BE2C (cell line): Measurements from ENCODE around the gene SUCO.

Source experiments
- DNase-seq: peaks from one replicate; pipeline ENCODE4 v3.0.0-alpha.2; 2020
- H3K27me3 ChIP-seq: fragments of 250-450 bp; sonication (Bioruptor Pico); 2 replicates; pipeline ENCODE4 v1.5.1; 2020; ENCODE audit warnings: mild to moderate bottlenecking
- H3K36me3 ChIP-seq: fragments of 250-450 bp; sonication (Bioruptor Pico); 2 replicates; pipeline ENCODE4 v1.5.1; 2020; ENCODE audit warnings: mild to moderate bottlenecking
- H3K4me1 ChIP-seq: fragments of 250-450 bp; sonication (Bioruptor Pico); 2 replicates; pipeline ENCODE4 v1.5.1; 2020
- H3K4me3 ChIP-seq: 2 replicates; pipeline ENCODE4 v1.5.1; 2011; ENCODE audit warnings: low read depth, low read length
- H3K9me3 ChIP-seq: fragments of 250-450 bp; sonication (Bioruptor Pico); 2 replicates; pipeline ENCODE4 v1.5.1; 2020
- TF ChIP-seq, protein P1 (sequence below): IDR thresholded peaks from 2 replicates; pipeline ENCODE4 v1.5.1; 2012; ENCODE audit warnings: mild to moderate bottlenecking, low read depth, low read length

Gene SUCO

DNA sequence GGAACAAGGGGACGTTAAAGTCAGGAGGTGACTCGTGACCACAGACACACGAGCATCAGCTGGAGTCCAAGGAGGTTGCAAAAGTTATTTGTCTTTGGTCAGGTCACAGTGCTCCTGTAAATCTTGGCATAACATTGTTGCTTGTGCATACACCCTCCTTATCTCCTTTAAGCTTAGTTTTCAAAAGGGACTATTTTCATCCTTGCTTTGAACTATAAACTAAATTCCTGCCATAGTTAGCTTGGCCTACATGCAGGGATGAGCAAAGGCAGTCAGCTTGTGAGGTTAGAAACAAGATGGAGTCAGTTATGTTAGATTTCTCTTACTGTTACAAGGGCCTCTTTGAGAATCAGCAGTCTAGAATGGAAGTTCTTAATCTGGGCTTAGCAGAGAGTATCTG, 97.9 kb downstream of the SUCO start:
- no peak overlapping the region for H3K4me3 ChIP-seq
- H3K4me1 ChIP-seq: no peaks in the 10 kb centered on the region
- no peaks in the 10 kb centered on the region for H3K9me3 ChIP-seq
- no peaks in the 10 kb centered on the region for H3K27me3 ChIP-seq
- no peaks in the 10 kb centered on the region for H3K36me3 ChIP-seq
- TF ChIP-seq, protein P1, sequence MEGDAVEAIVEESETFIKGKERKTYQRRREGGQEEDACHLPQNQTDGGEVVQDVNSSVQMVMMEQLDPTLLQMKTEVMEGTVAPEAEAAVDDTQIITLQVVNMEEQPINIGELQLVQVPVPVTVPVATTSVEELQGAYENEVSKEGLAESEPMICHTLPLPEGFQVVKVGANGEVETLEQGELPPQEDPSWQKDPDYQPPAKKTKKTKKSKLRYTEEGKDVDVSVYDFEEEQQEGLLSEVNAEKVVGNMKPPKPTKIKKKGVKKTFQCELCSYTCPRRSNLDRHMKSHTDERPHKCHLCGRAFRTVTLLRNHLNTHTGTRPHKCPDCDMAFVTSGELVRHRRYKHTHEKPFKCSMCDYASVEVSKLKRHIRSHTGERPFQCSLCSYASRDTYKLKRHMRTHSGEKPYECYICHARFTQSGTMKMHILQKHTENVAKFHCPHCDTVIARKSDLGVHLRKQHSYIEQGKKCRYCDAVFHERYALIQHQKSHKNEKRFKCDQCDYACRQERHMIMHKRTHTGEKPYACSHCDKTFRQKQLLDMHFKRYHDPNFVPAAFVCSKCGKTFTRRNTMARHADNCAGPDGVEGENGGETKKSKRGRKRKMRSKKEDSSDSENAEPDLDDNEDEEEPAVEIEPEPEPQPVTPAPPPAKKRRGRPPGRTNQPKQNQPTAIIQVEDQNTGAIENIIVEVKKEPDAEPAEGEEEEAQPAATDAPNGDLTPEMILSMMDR: no peak
- no peak for DNase-seq

DNA sequence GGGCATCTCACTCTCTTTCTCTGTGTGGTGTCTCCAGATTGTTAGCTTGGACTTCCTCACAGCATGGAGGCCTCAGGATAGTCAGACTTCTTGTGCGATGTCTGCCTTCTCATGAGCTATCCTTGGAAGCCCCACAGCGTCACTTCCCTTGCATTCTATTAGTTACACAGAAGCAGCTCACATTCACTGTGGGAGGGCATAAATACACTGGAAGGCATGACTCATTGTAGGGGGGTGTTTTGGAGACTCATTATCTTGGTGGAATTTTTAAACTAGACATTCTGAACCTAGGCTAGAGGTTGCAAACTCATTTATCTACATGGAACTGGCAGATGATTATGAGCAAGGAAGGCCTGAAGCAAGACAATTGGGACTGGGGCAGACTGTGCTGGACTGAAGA, 104.6 kb downstream of the SUCO start:
- TF ChIP-seq, protein P1: no peak
- H3K27me3 ChIP-seq: no peaks in the 10 kb centered on the region
- no peak overlapping the region for H3K4me3 ChIP-seq
- no peaks in the 10 kb centered on the region for H3K9me3 ChIP-seq
- H3K36me3 ChIP-seq: no peaks in the 10 kb centered on the region
- DNase-seq: no peak
- peaks cover 5% of the 10 kb centered on the region; the same call in 1 of the 2 replicates for H3K4me1 ChIP-seq

DNA sequence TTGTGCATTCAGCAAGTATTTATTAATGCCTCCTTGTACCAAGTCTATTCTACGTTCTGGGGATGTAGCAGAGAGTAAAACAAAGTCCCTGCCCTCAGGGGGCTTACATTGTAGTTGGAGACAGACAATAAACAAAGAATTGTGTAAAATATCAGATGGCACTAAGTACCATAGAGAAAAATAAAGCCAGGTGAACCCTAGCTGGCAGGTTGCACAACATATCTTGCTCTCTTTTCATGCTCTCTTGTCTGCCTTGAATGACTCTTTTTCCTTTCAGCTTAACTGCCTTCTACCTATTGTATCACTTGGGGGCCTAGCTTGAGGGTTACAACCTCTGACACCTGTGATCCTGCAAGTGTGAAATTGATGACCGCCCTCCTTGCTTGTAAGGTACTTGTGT, 105.3 kb downstream of the SUCO start:
- Histone ChIP-seq H3K4me3 (no peak overlapping the region), H3K36me3 (no peaks in the 10 kb centered on the region), H3K9me3 (no peaks in the 10 kb centered on the region), H3K27me3 (no peaks in the 10 kb centered on the region), H3K4me1 (peaks cover 5% of the 10 kb centered on the region; the same call in 1 of the 2 replicates)
- TF ChIP-seq, protein P1: no peak
- no peak for DNase-seq

DNA sequence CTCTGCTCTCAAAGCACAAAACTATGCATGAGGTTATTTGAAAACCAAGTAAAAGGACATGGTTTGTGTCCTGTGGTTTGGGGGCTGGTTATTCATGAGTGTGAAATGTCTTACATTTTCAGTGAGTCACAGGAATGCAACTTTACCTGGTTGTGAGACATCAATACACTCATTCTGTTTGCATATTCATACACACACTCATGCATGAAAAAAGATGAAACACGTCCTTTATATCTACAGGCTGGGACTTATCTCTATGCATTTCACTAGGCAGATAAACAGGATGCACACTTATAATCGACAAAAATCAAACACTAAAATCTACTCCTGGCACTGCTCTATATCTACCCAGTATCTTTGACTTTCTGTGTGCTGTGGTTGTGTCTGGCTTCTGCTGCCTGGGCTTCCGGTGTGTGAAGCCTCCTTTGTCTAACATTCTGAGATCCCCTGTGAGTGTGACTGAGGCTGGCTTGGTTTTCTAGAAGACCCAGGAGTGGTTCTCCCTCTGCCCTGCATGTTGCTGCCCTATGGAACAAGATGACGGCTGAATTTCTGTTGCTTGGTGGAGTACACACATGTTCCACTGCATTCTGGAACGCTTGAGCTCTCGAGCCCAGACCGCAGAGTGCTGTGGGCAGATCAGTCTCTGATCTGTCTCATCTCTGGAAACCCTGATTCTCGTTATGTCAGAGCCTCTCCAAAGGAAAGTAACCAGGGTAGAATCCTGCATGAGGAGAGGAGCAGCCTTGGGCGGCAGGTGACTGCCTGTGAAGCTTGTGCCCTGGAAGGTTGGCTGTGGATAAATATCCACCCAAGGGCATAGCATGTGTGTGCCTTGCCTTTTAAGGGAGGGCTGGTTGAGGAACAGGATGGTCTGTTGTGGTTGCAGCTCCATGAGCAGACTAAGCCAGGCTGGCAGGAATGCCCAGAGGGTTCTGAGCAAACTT, 106.2 kb downstream of the SUCO start:
- no peak overlapping the region for H3K4me3 ChIP-seq
- DNase-seq: no peak
- H3K36me3 ChIP-seq: no peaks in the 10 kb centered on the region
- peaks cover 5% of the 10 kb centered on the region; the same call in 1 of the 2 replicates for H3K4me1 ChIP-seq
- TF ChIP-seq, protein P1: no peak
- no peaks in the 10 kb centered on the region for H3K9me3 ChIP-seq
- H3K27me3 ChIP-seq: no peaks in the 10 kb centered on the region

DNA sequence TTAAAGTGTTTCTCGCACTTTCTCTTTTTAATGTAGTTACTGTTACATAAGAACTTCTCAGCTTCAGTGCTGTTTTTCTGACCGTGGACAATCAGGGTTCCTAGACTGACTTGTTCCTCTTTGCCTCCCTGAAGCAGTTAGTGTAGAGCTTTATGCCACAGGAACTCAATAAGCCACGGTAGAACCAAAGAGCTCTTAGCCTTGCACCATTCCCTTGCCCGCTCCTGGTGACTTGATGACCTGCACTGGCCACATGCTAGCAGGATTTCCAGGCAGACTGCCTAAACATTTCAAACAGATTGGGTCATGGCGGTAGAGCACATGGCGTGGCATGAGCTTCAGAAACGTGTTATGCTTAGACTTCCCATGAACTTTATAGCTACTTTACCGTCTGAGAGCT, 107.2 kb downstream of the SUCO start:
- Histone ChIP-seq H3K4me3 (no peak overlapping the region), H3K9me3 (no peaks in the 10 kb centered on the region), H3K36me3 (no peaks in the 10 kb centered on the region), H3K4me1 (peaks cover 5% of the 10 kb centered on the region; the same call in 1 of the 2 replicates), H3K27me3 (no peaks in the 10 kb centered on the region)
- TF ChIP-seq, protein P1: no peak
- DNase-seq: no peak

DNA sequence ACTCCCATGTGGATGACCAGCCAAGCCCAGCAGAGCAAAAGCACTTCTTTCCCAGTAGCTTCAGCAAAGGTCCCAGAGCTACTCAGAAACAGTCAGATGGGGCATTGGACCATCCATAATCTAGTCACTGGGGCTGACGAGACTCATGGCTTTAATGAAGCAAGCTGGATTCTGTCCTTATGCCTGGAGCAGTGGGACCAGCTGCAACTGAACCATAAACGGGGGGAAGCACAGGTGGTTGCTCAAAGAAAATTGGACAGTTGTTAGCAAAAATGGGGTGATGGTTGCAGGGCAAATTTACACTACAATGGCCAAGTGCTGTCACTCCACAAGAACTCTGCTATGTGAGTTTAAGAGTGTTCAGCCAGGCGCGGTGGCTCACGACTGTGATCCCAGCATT, 108.5 kb downstream of the SUCO start:
- Histone ChIP-seq H3K27me3 (no peaks in the 10 kb centered on the region), H3K4me1 (peaks cover 5% of the 10 kb centered on the region; the same call in 1 of the 2 replicates), H3K9me3 (no peaks in the 10 kb centered on the region), H3K36me3 (no peaks in the 10 kb centered on the region), H3K4me3 (no peak overlapping the region)
- TF ChIP-seq, protein P1: no peak
- no peak for DNase-seq
